Small intestine (tissue), 16 donors: Measurements from ENCODE around the gene CATSPER2. TPM values are rescaled to one million over a fixed set of nuclear protein-coding genes. Genes with fewer than 3 reads are reported as not detected.
"Not testable (repeated sequence)": the region's sequence is repeated elsewhere in the genome, so short reads cannot be mapped to it uniquely, and the experiment has no call there.

Source experiments
- DNase-seq, 2 donors: peaks; one replicate each; pipeline versions ENCODE4 v3.0.0 to v3.0.0-alpha.2; 2013
- FAIRE-seq: peaks from 2 replicates; lab custom pipeline; 2012; peaks lifted over from hg19 to GRCh38; lab: Jason Lieb, UNC
- H3K27ac ChIP-seq, 3 donors: one replicate each; pipeline ENCODE4 v1.5.1; 2013; ENCODE audit warnings: low read length in 2 of 3, mild to moderate bottlenecking in 2 of 3, control low read depth in 1 of 3, inconsistent platforms in 1 of 3, low read depth in 1 of 3, moderate library complexity in 1 of 3
- H3K27me3 ChIP-seq, 3 donors: one replicate each; pipeline ENCODE4 v1.6.1; 2013; ENCODE audit warnings: low read length in 3 of 3, inconsistent platforms in 1 of 3; ENCODE audit not compliant: control insufficient read depth in 3 of 3, insufficient read depth in 3 of 3
- H3K36me3 ChIP-seq, 3 donors: one replicate each; pipeline ENCODE4 v1.6.1; 2013; ENCODE audit warnings: low read length in 3 of 3, inconsistent platforms in 1 of 3, low read depth in 1 of 3, mild to moderate bottlenecking in 1 of 3, moderate library complexity in 1 of 3; ENCODE audit not compliant: control insufficient read depth in 3 of 3, insufficient read depth in 2 of 3
- H3K4me1 ChIP-seq, 3 donors: one replicate each; pipeline ENCODE4 v1.6.1; 2013; ENCODE audit warnings: low read length in 2 of 3, inconsistent platforms in 1 of 3, low read depth in 1 of 3, mild to moderate bottlenecking in 1 of 3, moderate library complexity in 1 of 3; ENCODE audit not compliant: control insufficient read depth in 3 of 3, insufficient read depth in 2 of 3
- H3K4me3 ChIP-seq, 3 donors: one replicate each; pipeline ENCODE4 v1.5.1; 2013; ENCODE audit warnings: low read length in 3 of 3, control low read depth in 1 of 3, inconsistent platforms in 1 of 3, low read depth in 1 of 3, mild to moderate bottlenecking in 1 of 3, moderate library complexity in 1 of 3
- H3K9me3 ChIP-seq, 2 donors: one replicate each; pipeline ENCODE4 v1.6.1; 2013; ENCODE audit warnings: low read depth in 1 of 2, low read length in 1 of 2; ENCODE audit not compliant: control insufficient read depth in 2 of 2, insufficient read depth in 1 of 2
- WGBS, 3 donors: extraction: QIAGEN DNeasy Blood & Tissue Kit; methylation state at CpG; one replicate each; pipeline ENCODE4 v1.1.7; 2013; 5-methylcytosine and 5-hydroxymethylcytosine counted together
- long read RNA-seq, 10 donors: transcript quantifications; one replicate each; lab custom pipeline, GENCODE V29; 2026
- polyA plus RNA-seq, 4 donors: library from polyadenylated mRNA; stranded (reverse) in 3 of 4; unstranded in 1 of 4; fragments of 200-250 nt in 3 of 4; fragments of 120-200 nt in 1 of 4; gene quantifications; one replicate each; pipeline versions ENCODE4 v1.2.1 to v1.2.3, GENCODE V29; 2013
- donor health status: healthy with polysubstance abuse.
- donor health status: control.
- donor health status: control.
- donor health status: Bipolar disorder and iron deficiency.
- donor health status: healthy.

The CATSPER2 gene
- polyA plus RNA-seq, result 10 to 100 TPM in 3 of 4 donors, 1 to 10 TPM in 1; 3.2 to 29.7 (median 16.7) TPM
- long read RNA-seq, donor 1, result 0 reads
- long read RNA-seq, donor 2, partial matches to known transcripts, result 0 of 1 reads
- long read RNA-seq, donor 2, other reads (novel, unspliced or antisense), result 0 of 1 reads
- long read RNA-seq, donor 3, partial matches to known transcripts, result 6 of 6 reads
- long read RNA-seq, donor 3, other reads (novel, unspliced or antisense), result 0 of 6 reads
- long read RNA-seq, donor 4, result 0 reads
- long read RNA-seq, donor 5, result 0 reads
- long read RNA-seq, donor 6, result 0 reads
- long read RNA-seq, donor 7, result 0 reads
- long read RNA-seq, donor 8, result 0 reads
- long read RNA-seq, donor 9, result 0 reads
- long read RNA-seq, donor 10, partial matches to known transcripts, result 6 of 6 reads
- long read RNA-seq, donor 10, other reads (novel, unspliced or antisense), result 0 of 6 reads

DNA sequence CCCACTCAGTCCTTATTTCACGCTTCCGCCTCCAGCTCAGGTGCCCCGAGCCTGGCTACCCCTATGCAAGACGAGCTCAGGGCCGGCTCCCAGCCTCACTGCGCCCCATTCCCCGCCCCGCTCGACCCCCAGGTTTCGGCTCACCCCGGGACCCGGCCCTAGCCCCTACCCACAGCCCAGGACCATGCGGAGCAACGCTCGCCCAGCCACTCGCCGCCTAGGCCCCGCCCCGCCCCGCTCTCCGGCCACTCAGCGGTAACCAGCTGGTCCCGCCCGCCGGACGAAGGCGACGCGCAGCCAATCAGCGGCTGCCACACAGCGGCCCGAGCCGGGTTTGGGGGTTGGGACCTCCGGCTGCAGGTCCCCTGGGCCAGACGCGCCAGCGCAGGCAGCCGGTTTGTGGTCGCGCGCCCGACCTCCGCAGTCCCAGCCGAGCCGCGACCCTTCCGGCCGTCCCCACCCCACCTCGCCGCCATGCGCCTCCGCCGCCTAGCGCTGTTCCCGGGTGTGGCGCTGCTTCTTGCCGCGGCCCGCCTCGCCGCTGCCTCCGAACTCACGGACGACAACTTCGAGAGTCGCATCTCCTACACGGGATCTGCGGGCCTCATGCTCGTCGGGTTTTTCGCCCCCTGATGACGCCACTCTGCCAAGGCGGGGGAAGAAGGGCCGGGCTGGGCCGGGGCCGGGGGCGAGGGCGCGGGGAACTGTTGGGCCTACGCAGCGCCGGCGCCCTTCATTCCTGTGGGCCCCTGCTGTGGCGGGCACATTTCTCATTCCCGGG lies at the start of gene CATSPER2:
Gene CATSPER2, minus strand, starts transcription at position 196 of the 781 bp plus-strand sequence. CDS start 783 bp downstream, outside the sequence.
- 87 to 97% (median 94%) methylated on average over 75 to 85 of the region's 85 CpGs for WGBS, 3 donors
- Histone ChIP-seq H3K27me3 (no peaks in the 10 kb centered on the region), H3K9me3 (no peaks in the 10 kb centered on the region), H3K4me3 (no peak within 1 kb of the TSS), H3K27ac (no peak within 1 kb of the TSS), H3K4me1 (no peaks in the 10 kb centered on the region), H3K36me3 (peaks cover 0 to 25% (median 8%) of the 10 kb centered on the region in 3 donors)
- DNase-seq (no peak), FAIRE-seq (no peak)

DNA sequence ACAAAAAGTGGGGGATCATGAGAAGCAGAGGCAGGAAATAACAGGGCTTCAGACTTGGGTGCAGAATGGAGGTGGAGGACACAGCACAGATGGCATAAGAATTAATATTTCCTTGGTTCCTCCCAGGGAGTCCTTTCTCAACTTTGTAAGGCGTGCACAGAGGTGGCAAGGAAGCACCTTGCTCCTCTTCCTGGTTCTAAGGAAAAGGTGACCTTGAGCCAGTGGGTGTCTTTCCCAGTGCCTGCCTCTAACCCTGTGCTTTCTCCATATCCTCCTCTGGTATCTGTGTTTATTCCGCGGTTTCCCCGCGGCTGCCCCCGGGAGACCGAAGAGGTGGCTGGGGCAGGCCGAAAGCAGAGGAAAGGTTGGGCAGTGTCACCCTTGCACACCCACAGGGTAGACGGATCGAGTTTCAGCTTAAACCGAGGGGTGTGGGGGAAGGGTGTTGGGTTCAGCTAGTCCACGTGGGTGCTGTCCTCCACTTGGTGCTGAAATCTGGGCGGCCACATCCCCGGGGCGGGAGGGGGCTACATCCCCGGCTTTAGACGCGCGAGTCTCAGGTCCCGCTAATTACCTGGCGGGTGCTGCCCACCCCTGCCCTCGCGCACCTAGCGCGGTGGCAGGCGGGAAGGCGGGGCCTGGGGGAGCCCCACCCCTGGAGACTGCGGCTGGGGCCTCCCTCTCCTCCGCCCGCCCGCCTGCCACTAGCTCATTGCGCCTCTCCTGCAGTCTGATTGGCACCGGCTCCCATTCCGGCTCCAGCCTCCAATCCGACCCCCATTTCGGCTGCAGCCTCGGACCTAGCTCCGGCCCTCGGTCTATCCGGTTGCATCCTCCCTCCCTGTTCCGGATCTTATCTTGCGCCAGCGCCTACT lies 44.7 kb upstream of the CATSPER2 start, which contains the start of gene CKMT1A:
Gene CKMT1A, plus strand, starts transcription at position 712 of the 875 bp plus-strand sequence. CDS start 192 bp downstream, outside the sequence.
- H3K27ac ChIP-seq, H3K36me3 ChIP-seq, H3K9me3 ChIP-seq, FAIRE-seq, H3K4me3 ChIP-seq, DNase-seq, H3K27me3 ChIP-seq, H3K4me1 ChIP-seq: not testable (repeated sequence)
- WGBS, 3 donors, result no CpG with 5 or more reads among the region's 43 CpGs

DNA sequence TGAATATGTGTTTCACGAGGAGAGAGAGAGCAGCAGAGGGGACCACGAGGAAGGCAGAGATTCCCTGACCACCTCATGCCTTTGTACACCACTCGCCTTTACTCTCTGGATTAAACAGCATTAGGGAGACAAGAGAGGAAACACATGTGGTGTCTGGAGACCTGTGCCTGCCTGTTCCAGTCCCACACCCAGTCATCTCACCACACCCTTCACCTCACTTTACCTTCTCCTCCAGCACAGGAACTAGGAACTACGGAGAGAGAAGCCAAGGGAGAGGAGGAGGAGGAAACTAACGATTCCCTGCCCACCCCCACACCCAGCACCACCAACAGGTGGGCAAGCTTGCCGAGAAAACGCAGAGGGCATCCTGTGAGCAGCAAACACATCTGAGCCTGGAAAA lies 44.0 kb upstream of the CATSPER2 start:
- FAIRE-seq, result not testable (repeated sequence)
- WGBS, 3 donors, result 11 to 33% methylated on average over 2 to 3 of the region's 7 CpGs; no CpG with 5 or more reads in 1 of the 3 donors

DNA sequence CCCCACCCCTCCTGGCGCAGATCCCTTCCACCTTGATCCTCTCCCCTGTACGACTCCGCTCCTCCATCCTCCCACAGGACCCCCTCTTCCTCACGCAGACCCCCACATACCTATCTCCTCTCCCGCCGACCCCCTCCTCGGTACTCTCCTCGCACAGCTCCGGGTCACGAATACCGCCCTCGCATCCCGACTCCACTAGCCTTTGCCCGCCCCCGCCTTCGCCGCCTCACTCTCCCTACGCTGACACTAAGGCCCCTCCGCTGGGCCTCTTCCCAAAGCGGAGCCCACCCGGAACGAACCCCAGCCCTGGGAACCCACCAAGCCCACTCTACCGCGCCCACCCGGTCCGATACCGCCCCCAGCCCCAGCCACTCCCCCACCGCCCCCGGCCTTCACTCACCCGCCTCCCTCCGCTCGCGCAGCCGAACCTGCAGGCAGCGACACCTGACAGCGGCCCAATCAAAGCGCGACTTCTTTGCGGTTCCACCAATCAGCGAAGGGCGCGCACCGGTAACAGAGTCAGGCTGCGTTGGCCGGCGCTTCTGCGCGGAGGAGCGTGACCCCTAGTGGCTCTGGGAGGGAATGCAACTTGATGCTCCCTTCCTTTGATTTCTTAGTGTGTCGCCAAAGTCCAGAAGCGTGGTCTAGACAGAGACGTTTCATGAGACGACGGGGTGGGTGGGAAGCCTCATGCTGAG lies 41.1 kb upstream of the CATSPER2 start:
- H3K27me3 ChIP-seq, H3K27ac ChIP-seq, H3K9me3 ChIP-seq, H3K4me3 ChIP-seq, DNase-seq, H3K4me1 ChIP-seq, H3K36me3 ChIP-seq, FAIRE-seq: not testable (repeated sequence)
- no CpG with 5 or more reads among the region's 54 CpGs for WGBS, 3 donors

More for the DNA sequence above, 44.0 kb upstream of the CATSPER2 start:
- DNase-seq, H3K36me3 ChIP-seq, H3K9me3 ChIP-seq, H3K4me1 ChIP-seq, H3K27me3 ChIP-seq, H3K4me3 ChIP-seq, H3K27ac ChIP-seq: not testable (repeated sequence)

DNA sequence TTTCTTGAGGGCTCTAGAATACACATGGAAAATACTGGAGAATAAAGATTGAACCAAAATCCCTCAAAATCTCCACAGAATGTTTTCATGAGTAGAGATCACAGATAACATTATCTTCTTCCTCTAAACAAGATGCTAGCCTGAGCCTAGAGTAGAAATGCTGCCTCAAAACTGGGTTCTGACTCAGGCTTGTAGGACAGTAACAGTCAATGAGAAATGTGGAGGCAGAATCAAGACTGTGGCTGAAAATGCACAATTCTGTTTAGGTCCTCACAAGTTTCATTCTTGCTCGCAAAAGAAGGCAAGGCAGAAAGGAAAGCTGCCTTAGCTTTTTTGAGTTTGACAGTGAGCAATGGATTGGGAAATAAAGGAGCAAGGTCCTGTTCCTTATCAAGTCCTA lies 25.5 kb upstream of the CATSPER2 start:
- not testable (repeated sequence) for FAIRE-seq, H3K27me3 ChIP-seq, H3K4me1 ChIP-seq, DNase-seq, H3K4me3 ChIP-seq, H3K9me3 ChIP-seq, H3K27ac ChIP-seq, H3K36me3 ChIP-seq
- no CpG with 5 or more reads among the region's 1 CpG for WGBS, 3 donors

DNA sequence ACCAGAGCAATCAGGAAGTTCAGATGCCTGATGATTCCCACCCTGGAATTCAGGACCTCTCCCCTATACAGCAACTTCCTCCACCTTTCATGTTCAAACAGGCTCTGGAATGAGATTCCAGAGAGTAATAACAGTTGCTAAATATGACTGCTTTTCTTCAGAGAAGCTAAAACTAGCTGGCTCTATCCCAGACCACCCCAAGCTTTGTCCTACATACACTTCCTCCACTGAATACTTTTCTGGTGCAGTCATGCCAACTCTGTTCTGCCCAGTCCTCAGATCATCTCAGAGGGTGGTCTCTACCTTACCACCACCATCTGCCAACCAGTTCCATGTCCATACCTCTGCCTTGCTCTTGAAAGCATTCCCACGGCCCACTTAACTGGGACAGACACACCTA lies 17.5 kb upstream of the CATSPER2 start:
- H3K27ac ChIP-seq, DNase-seq, FAIRE-seq, H3K4me3 ChIP-seq, H3K36me3 ChIP-seq, H3K4me1 ChIP-seq, H3K27me3 ChIP-seq, H3K9me3 ChIP-seq: not testable (repeated sequence)
- WGBS, 3 donors, result no CpG with 5 or more reads among the region's 1 CpG

DNA sequence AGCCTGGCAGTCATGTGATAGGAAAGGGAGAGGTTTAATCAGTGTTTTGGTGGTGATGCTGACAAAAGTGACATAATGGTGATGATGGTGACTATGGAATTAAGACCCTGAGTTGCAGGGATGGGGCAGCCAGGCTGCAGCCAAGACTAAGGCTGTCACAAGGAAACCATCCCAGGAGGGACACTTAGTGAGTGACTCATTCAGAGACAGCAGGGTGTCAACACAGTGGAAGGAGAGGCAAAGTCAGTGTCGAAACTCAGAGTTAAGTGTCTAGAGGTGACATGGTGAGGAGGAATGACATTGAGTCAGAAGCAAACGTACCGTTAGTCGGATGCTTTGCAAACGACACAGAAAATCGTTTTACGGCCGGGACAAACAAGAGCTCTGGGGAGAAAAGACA lies 14.7 kb upstream of the CATSPER2 start:
- FAIRE-seq, result not testable (repeated sequence)

More for the DNA sequence above, 14.7 kb upstream of the CATSPER2 start:
- not testable (repeated sequence) for H3K27me3 ChIP-seq, H3K4me1 ChIP-seq, H3K9me3 ChIP-seq, DNase-seq, H3K4me3 ChIP-seq, H3K36me3 ChIP-seq, H3K27ac ChIP-seq
- WGBS, 3 donors, result no CpG with 5 or more reads among the region's 8 CpGs
